IMR-90 (cell line): ENCODE measurements around the gene TMEFF1. TPM values are rescaled to one million over a fixed set of nuclear protein-coding genes. Genes with fewer than 3 reads are reported as not detected.

Experiments used
- ATAC-seq: fragments of 200-7000 bp; cut with Tn5 transposase; 2 replicates; pipeline ENCODE4 v1.9.1; 2020; ENCODE audit warnings: low read depth, mild to moderate bottlenecking, moderate library complexity
- BruUV-seq: library from RNA; stranded (reverse); fragments of 400-500 nt; replicated peaks from 2 replicates; lab custom pipeline; 2021; lab: Mats Ljungman, UMichigan
- CTCF ChIA-PET: fragments of 300-600 bp; formaldehyde crosslinking; extraction: SDS; loops from one replicate; lab custom pipeline; 2021; ENCODE audit warnings: antibody characterized with exemption; lab: Yijun Ruan, JAX
- POLR2A ChIA-PET: fragments of 300-600 bp; sonication (Branson Sonifier 250); formaldehyde crosslinking; loops from one replicate; lab custom pipeline; 2022; ENCODE audit warnings: antibody characterized with exemption; ENCODE audit not compliant: unreplicated experiment; lab: Charles Lee
- DNase-seq: peaks from one replicate; pipeline ENCODE4 v3.0.0; 2013
- H2AFZ ChIP-seq: replicated peaks from 2 replicates; pipeline ENCODE3; 2013; ENCODE audit warnings: low read length, mild to moderate bottlenecking; ENCODE audit not compliant: poor library complexity
- H2AK5ac ChIP-seq: 2 replicates; pipeline ENCODE4 v1.6.1; 2013; ENCODE audit warnings: low read depth, low read length, inconsistent platforms
- H2AK9ac ChIP-seq: replicated peaks from 2 replicates; pipeline ENCODE3; 2013; ENCODE audit warnings: mild to moderate bottlenecking, low read depth, low read length, moderate library complexity; ENCODE audit not compliant: poor library complexity
- H2BK120ac ChIP-seq: 2 replicates; pipeline ENCODE4 v1.6.1; 2013; ENCODE audit warnings: low read depth, low read length, inconsistent platforms
- H2BK15ac ChIP-seq: 3 replicates; pipeline ENCODE4 v1.6.1; 2013; ENCODE audit warnings: low read depth, low read length, inconsistent platforms
- H2BK20ac ChIP-seq: 2 replicates; pipeline ENCODE4 v1.6.1; 2013; ENCODE audit warnings: low read depth, mild to moderate bottlenecking, inconsistent platforms, low read length, moderate library complexity
- H2BK5ac ChIP-seq: 2 replicates; pipeline ENCODE4 v1.6.1; 2013; ENCODE audit warnings: mild to moderate bottlenecking, low read depth, low read length, inconsistent platforms; ENCODE audit not compliant: poor library complexity, severe bottlenecking
- H3K14ac ChIP-seq: replicated peaks from 2 replicates; pipeline ENCODE4 v1.6.1; 2013; ENCODE audit warnings: low read depth, low read length, inconsistent platforms
- H3K18ac ChIP-seq: 2 replicates; pipeline ENCODE4 v1.6.1; 2013; ENCODE audit warnings: low read depth, low read length, control low read depth
- H3K23ac ChIP-seq: 2 replicates; pipeline ENCODE4 v1.6.1; 2013; ENCODE audit warnings: low read depth, low read length, inconsistent platforms
- H3K27ac ChIP-seq: 2 replicates; pipeline ENCODE4 v1.5.1; 2013; ENCODE audit warnings: mild to moderate bottlenecking, control low read depth, low read length; ENCODE audit not compliant: insufficient read depth
- H3K27me3 ChIP-seq: 2 replicates; pipeline ENCODE4 v1.6.1; 2013; ENCODE audit warnings: low read length; ENCODE audit not compliant: control insufficient read depth, insufficient read depth
- H3K36me3 ChIP-seq: 2 replicates; pipeline ENCODE4 v1.6.1; 2013; ENCODE audit warnings: low read length, mixed read lengths; ENCODE audit not compliant: control insufficient read depth, insufficient read depth
- H3K4ac ChIP-seq: 2 replicates; pipeline ENCODE4 v1.6.1; 2013; ENCODE audit warnings: low read depth, low read length, inconsistent platforms
- H3K4me1 ChIP-seq: 2 replicates; pipeline ENCODE4 v1.6.1; 2013; ENCODE audit warnings: low read length, mixed read lengths; ENCODE audit not compliant: control insufficient read depth, insufficient read depth
- H3K4me2 ChIP-seq: 2 replicates; pipeline ENCODE4 v1.6.1; 2013; ENCODE audit warnings: low read depth, mild to moderate bottlenecking, control low read depth, low read length, moderate library complexity
- H3K4me3 ChIP-seq: 2 replicates; pipeline ENCODE4 v1.5.1; 2013; ENCODE audit warnings: low read depth, mild to moderate bottlenecking, control low read depth, low read length, moderate library complexity; ENCODE audit not compliant: insufficient read depth
- H3K56ac ChIP-seq: 2 replicates; pipeline ENCODE4 v1.6.1; 2013; ENCODE audit warnings: low read length, inconsistent platforms; ENCODE audit not compliant: insufficient read depth; ENCODE audit errors: extremely low read depth
- H3K79me1 ChIP-seq, 2 experiments: 2 replicates each; pipeline ENCODE4 v1.6.1; 2013; ENCODE audit warnings: low read length in 2 of 2, inconsistent platforms in 1 of 2, low read depth in 1 of 2
- H3K9ac ChIP-seq: 2 replicates; pipeline ENCODE4 v1.6.1; 2013; ENCODE audit warnings: low read depth, low read length, control low read depth
- H3K9me1 ChIP-seq: 2 replicates; pipeline ENCODE4 v1.6.1; 2013; ENCODE audit warnings: low read length, inconsistent platforms; ENCODE audit not compliant: insufficient read depth
- H3K9me3 ChIP-seq: 2 replicates; pipeline ENCODE4 v1.6.1; 2013; ENCODE audit warnings: low read length; ENCODE audit not compliant: control insufficient read depth, insufficient read depth
- H4K20me1 ChIP-seq: 2 replicates; pipeline ENCODE4 v1.6.1; 2013; ENCODE audit warnings: low read length, inconsistent platforms; ENCODE audit not compliant: insufficient read depth
- H4K5ac ChIP-seq: 2 replicates; pipeline ENCODE4 v1.6.1; 2013; ENCODE audit warnings: mild to moderate bottlenecking, low read depth, low read length, control low read depth
- H4K8ac ChIP-seq, 2 experiments: 2 replicates each; pipeline ENCODE4 v1.6.1; 2013; ENCODE audit warnings: low read depth in 2 of 2, low read length in 2 of 2, control low read depth in 1 of 2, inconsistent platforms in 1 of 2
- H4K91ac ChIP-seq: 2 replicates; pipeline ENCODE4 v1.6.1; 2013; ENCODE audit warnings: low read depth, low read length, inconsistent platforms; ENCODE audit not compliant: insufficient read depth
- CTCF ChIP-seq: conservative IDR thresholded peaks from 2 replicates; pipeline ENCODE4 v1.5.1; 2012; ENCODE audit warnings: mild to moderate bottlenecking, low read depth, low read length, improper control_type of control experiment
- MAFK ChIP-seq: IDR thresholded peaks from 2 replicates; pipeline ENCODE4 v1.6.1; 2012; ENCODE audit warnings: low read depth, low read length, improper control_type of control experiment
- MAZ ChIP-seq: IDR thresholded peaks from 2 replicates; pipeline ENCODE4 v1.6.1; 2012; ENCODE audit warnings: low read depth, mild to moderate bottlenecking, low read length, improper control_type of control experiment, moderate library complexity, borderline replicate concordance
- RAD21 ChIP-seq: IDR thresholded peaks from 2 replicates; pipeline ENCODE4 v1.6.1; 2012; ENCODE audit warnings: low read length, improper control_type of control experiment
- RFX5 ChIP-seq: IDR thresholded peaks from 2 replicates; pipeline ENCODE4 v1.8.0; 2012; ENCODE audit warnings: low read depth, mild to moderate bottlenecking, low read length, moderate library complexity
- SMC3 ChIP-seq: fragments of 150-350 bp; IDR thresholded peaks from 2 replicates; pipeline ENCODE4 v1.6.1; 2016; ENCODE audit warnings: low read depth, mild to moderate bottlenecking, antibody characterized with exemption, low read length, moderate library complexity
- WGBS, 2 experiments: methylation state at CpG; one replicate each; pipeline versions ENCODE4 v1.1.5 to v1.1.7; 2013; ENCODE audit warnings: missing lambda C conversion rate in 2 of 2; ENCODE audit not compliant: insufficient read length in 1 of 2; ENCODE audit errors: extremely low coverage in 2 of 2; 5-methylcytosine and 5-hydroxymethylcytosine counted together
- dilution Hi-C: fragments of 300-500 bp; cut with HindIII; formaldehyde crosslinking; loops from one replicate; pipeline ENCODE4 v1.14.3; 2018; ENCODE audit warnings: low sequenced_read_pairs; ENCODE audit not compliant: unreplicated experiment
- in situ Hi-C: fragments of 300-500 bp; cut with MboI; formaldehyde crosslinking; loops from 3 replicates; pipeline ENCODE4 v1.14.3; 2019; ENCODE audit warnings: low sequenced_read_pairs, inconsistent platforms, mixed read lengths
- intact Hi-C: fragments of 100-400 bp; cut with micrococcal nuclease; formaldehyde crosslinking; loops from 2 replicates; pipeline ENCODE4 v1.10.0; 2022
- polyA plus RNA-seq, 3 experiments: library from polyadenylated mRNA; depleted of rRNA; stranded (reverse); fragments of >200 nt; gene quantifications; 2 replicates each; pipeline ENCODE4 v1.2.3, GENCODE V29; 2012; ENCODE audit warnings: low replicate concordance in 1 of 3
- total RNA-seq: library from RNA; depleted of rRNA; stranded (reverse); fragments of >200 nt; gene quantifications from 2 replicates; pipeline ENCODE4 v1.2.3, GENCODE V29; 2012

The TMEFF1 gene
- total and polyA plus RNA-seq, 2 of the 4 experiments (the other 2 are of a cell fraction), result 0.62 to 0.90 TPM

GRCh38 chr9:100602342-100602801 is 129.4 kb downstream of the TMEFF1 start:
- H4K91ac ChIP-seq, result no peak overlapping the region
- no peaks in the 10 kb centered on the region; a peak in 1 of 4 replicates for H3K79me1 ChIP-seq
- BruUV-seq, result no TSS peak
- H2BK120ac ChIP-seq, result no peak overlapping the region
- H3K56ac ChIP-seq, result no peak overlapping the region
- no peaks in the 10 kb centered on the region for H3K36me3 ChIP-seq
- peaks cover 1% of the 10 kb centered on the region; the same call in 1 of the 2 replicates for H3K4me1 ChIP-seq
- no peak overlapping the region for H4K8ac ChIP-seq
- H3K14ac ChIP-seq, result no peak overlapping the region
- no peak overlapping the region for H2BK5ac ChIP-seq
- H2AK9ac ChIP-seq, result no peak overlapping the region
- no peaks in the 10 kb centered on the region; the same call in 1 of the 2 replicates for H3K27me3 ChIP-seq
- no peak overlapping the region for H3K4me3 ChIP-seq
- peak; percentile 66 for TF ChIP-seq CTCF
- peak; percentile 57 for TF ChIP-seq SMC3
- no peak for TF ChIP-seq RFX5
- no peak for TF ChIP-seq MAZ
- TF ChIP-seq RAD21, result peak; percentile 53
- TF ChIP-seq MAFK, result no peak
- CTCF ChIA-PET, result interaction anchor here (0.6 to 2.8 kb wide), 15 partner anchors 12 to 1319 kb away, joined by 3 to 38 read pairs (median 4); no protein-coding TSS in a partner anchor
- H3K9me1 ChIP-seq, result no peaks in the 10 kb centered on the region
- no peak overlapping the region for H3K23ac ChIP-seq
- H3K9me3 ChIP-seq, result no peaks in the 10 kb centered on the region
- in situ Hi-C loops, result no loop called here
- H2BK20ac ChIP-seq, result no peak overlapping the region
- WGBS, 2 experiments, result no CpG with 5 or more reads among the region's 2 CpGs
- H3K18ac ChIP-seq, result no peak overlapping the region
- peak; percentile 54 for DNase-seq
- no peak overlapping the region for H2BK15ac ChIP-seq
- H3K4ac ChIP-seq, result no peak overlapping the region
- no peaks in the 10 kb centered on the region for H4K20me1 ChIP-seq
- H3K27ac ChIP-seq, result no peak overlapping the region
- POLR2A ChIA-PET, result no interaction called here
- no peak overlapping the region for H3K9ac ChIP-seq
- ATAC-seq, result peak; percentile 45; the same call in 1 of the 2 replicates
- dilution Hi-C loops, result no loop called here
- H2AK5ac ChIP-seq, result no peak overlapping the region
- no peak overlapping the region for H3K4me2 ChIP-seq
- intact Hi-C loops, result loop anchor here (1.0 to 10.0 kb wide), 2 partner anchors 632 to 709 kb away; no protein-coding TSS in a partner anchor
- H4K5ac ChIP-seq, result no peak overlapping the region
- H2AFZ ChIP-seq, result no peak overlapping the region
